T-helper 2 cell (primary cell): ENCODE data around the gene WNT9B.
A peak's percentile ranks its signal among the peaks of the same experiment; 100 is the strongest.
"Not testable (repeated sequence)": the region's sequence is repeated elsewhere in the genome, so short reads cannot be mapped to it uniquely, and the experiment has no call there.

Experiments used
- DNase-seq, 5 experiments: peaks; one replicate each; pipeline versions ENCODE4 v3.0.0 to v3.0.0-alpha.2; 2012 to 2022

Gene WNT9B

GRCh38 chr17:46916623-46917022 is 65.2 kb downstream of the WNT9B start:
- no peak for DNase-seq

- DNase-seq = no peak
These were observed 65.7 kb downstream of the WNT9B start for GRCh38 chr17:46917041-46917440.

GRCh38 chr17:46917516-46917915 is 66.1 kb downstream of the WNT9B start:
- DNase-seq = no peak

GRCh38 chr17:46921962-46922361 is 70.6 kb downstream of the WNT9B start:
- not testable (repeated sequence) for DNase-seq

- DNase-seq = no peak
These were observed 71.1 kb downstream of the WNT9B start for GRCh38 chr17:46922487-46922803.

- DNase-seq = peak; percentile 58 to 93 (median 82)
These were observed 71.6 kb downstream of the WNT9B start, which contains the start of gene GOSR2 for GRCh38 chr17:46922804-46923635. GOSR2 (plus strand) TSS chr17:46923160; CDS start chr17:46923193, 33 bp downstream.

- no peak for DNase-seq
These were observed 73.9 kb downstream of the WNT9B start for GRCh38 chr17:46925185-46925868.

- DNase-seq = no peak
These were observed 77.3 kb downstream of the WNT9B start for GRCh38 chr17:46928467-46929261.

GRCh38 chr17:46929413-46929812 is 78.0 kb downstream of the WNT9B start:
- no peak for DNase-seq

- DNase-seq = no peak
These were observed 78.7 kb downstream of the WNT9B start for GRCh38 chr17:46930051-46930450.

GRCh38 chr17:46931596-46931995 is 80.2 kb downstream of the WNT9B start:
- DNase-seq = no peak

GRCh38 chr17:46935658-46936266 is 84.4 kb downstream of the WNT9B start:
- no peak for DNase-seq
